Measurements from ENCODE around the gene ACADL. TPM values are rescaled to one million over a fixed set of nuclear protein-coding genes. Genes with fewer than 3 reads are reported as not detected.

Gene ACADL
- total RNA-seq, 1 donor from 2014 or later = 0.35 TPM

DNA sequence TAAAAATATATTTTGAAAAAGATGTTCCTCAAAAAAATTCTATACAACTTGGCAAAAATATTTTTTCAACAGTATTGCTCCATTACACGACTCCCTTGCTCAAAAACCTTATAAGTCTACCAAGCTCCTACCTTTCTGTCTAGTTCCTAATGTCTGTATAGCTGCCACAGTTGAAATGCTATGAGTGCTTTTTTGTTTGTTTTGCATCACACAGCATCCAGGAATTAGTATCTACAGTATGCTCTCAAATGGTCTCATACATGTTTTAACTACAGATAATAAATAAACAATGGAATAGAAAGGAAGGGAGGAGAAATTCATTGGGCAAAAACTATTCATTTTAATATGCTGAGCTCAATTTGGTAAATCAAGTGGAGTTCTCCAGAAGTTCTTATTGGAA is 17.3 kb downstream of the ACADL start:
- no peak overlapping the region for H3K27ac Mint-ChIP-seq (ENCODE audit: unreplicated experiment)
- H3K27me3 Mint-ChIP-seq (ENCODE audit: low read depth) = peaks cover 6% of the 10 kb centered on the region
- H3K36me3 Mint-ChIP-seq (ENCODE audit: low read depth) = no peaks in the 10 kb centered on the region
- H3K4me3 Mint-ChIP-seq = no peak overlapping the region
- H3K9me3 Mint-ChIP-seq = no peaks in the 10 kb centered on the region
- H3K4me1 Mint-ChIP-seq = no peaks in the 10 kb centered on the region
- TF ChIP-seq, protein P1, sequence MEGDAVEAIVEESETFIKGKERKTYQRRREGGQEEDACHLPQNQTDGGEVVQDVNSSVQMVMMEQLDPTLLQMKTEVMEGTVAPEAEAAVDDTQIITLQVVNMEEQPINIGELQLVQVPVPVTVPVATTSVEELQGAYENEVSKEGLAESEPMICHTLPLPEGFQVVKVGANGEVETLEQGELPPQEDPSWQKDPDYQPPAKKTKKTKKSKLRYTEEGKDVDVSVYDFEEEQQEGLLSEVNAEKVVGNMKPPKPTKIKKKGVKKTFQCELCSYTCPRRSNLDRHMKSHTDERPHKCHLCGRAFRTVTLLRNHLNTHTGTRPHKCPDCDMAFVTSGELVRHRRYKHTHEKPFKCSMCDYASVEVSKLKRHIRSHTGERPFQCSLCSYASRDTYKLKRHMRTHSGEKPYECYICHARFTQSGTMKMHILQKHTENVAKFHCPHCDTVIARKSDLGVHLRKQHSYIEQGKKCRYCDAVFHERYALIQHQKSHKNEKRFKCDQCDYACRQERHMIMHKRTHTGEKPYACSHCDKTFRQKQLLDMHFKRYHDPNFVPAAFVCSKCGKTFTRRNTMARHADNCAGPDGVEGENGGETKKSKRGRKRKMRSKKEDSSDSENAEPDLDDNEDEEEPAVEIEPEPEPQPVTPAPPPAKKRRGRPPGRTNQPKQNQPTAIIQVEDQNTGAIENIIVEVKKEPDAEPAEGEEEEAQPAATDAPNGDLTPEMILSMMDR (conservative IDR thresholded peaks at IDR 0.05) = no peak
- DNase-seq (ENCODE audit: low read depth, low spot score) = no peak

DNA sequence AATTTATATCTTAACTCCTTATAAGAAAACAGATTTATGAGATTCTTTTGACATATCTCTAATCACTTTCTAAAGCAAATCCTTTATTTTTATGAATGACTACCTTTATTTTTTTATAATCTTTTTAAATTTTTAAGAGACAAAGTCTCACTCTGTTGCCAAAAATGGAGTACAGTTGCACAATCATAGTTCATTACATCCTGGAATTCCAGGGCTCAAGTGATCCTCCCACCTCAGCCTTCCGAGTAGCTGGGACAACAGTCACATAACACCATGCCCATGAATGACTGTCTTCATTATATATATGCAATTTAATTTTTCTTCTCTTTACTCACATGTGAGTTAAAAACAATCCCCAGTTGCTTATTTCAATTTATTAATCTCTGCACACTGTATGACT is 21.7 kb downstream of the ACADL start:
- no peak for DNase-seq (ENCODE audit: low read depth, low spot score)
- TF ChIP-seq, protein P1 (conservative IDR thresholded peaks at IDR 0.05) = no peak
- no peaks in the 10 kb centered on the region for H3K9me3 Mint-ChIP-seq
- H3K4me1 Mint-ChIP-seq = no peaks in the 10 kb centered on the region
- no peak overlapping the region for H3K4me3 Mint-ChIP-seq
- peaks cover 14% of the 10 kb centered on the region for H3K27me3 Mint-ChIP-seq (ENCODE audit: low read depth)
- H3K36me3 Mint-ChIP-seq (ENCODE audit: low read depth) = no peaks in the 10 kb centered on the region
- no peak overlapping the region for H3K27ac Mint-ChIP-seq (ENCODE audit: unreplicated experiment)

DNA sequence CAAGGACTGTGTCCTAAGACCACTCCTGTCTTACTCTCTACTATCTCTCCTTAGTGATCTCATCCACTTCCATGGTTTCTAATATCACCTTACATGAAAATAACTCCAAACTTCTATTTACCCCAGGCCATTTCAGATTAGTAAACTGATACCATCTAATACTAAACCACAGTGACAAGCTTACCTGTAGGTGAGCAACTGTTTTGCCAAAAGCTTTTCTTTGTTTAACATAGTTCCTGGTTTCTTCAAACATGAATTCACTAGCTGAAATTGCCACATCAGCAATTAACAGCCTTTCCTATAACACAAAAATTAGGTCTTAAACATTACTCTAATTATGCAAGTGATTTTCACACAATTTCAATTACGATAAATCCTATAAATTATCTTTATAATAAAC is 22.1 kb downstream of the ACADL start:
- no peaks in the 10 kb centered on the region for H3K36me3 Mint-ChIP-seq (ENCODE audit: low read depth)
- H3K4me3 Mint-ChIP-seq = no peak overlapping the region
- H3K27me3 Mint-ChIP-seq (ENCODE audit: low read depth) = peaks cover 14% of the 10 kb centered on the region
- no peak overlapping the region for H3K27ac Mint-ChIP-seq (ENCODE audit: unreplicated experiment)
- H3K9me3 Mint-ChIP-seq = no peaks in the 10 kb centered on the region
- TF ChIP-seq, protein P1 (conservative IDR thresholded peaks at IDR 0.05) = no peak
- DNase-seq (ENCODE audit: low read depth, low spot score) = no peak
- H3K4me1 Mint-ChIP-seq = no peaks in the 10 kb centered on the region

DNA sequence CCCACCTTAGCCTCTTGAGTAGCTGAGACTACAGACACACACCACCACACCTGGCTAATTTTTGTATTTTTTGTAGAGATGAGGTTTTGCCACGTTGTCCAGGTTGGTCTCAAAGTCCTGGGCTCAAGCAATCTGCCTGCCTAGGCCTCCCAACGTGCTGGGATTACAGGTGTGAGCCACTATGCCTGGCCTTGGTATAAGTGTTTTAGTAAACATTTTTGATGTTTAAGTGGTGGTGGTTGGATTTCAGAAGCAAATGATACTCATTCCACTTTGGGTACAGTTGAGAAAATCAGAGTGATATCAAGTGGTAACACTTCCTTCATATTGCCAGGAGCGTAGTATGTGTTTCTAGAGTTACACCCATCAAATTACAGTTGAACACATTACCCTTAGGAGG is 25.4 kb downstream of the ACADL start:
- peaks cover 19% of the 10 kb centered on the region for H3K27me3 Mint-ChIP-seq (ENCODE audit: low read depth)
- no peak for DNase-seq (ENCODE audit: low read depth, low spot score)
- H3K4me3 Mint-ChIP-seq = no peak overlapping the region
- H3K9me3 Mint-ChIP-seq = no peaks in the 10 kb centered on the region
- no peaks in the 10 kb centered on the region for H3K36me3 Mint-ChIP-seq (ENCODE audit: low read depth)
- no peak overlapping the region for H3K27ac Mint-ChIP-seq (ENCODE audit: unreplicated experiment)
- TF ChIP-seq, protein P1 (conservative IDR thresholded peaks at IDR 0.05) = no peak
- no peaks in the 10 kb centered on the region for H3K4me1 Mint-ChIP-seq

DNA sequence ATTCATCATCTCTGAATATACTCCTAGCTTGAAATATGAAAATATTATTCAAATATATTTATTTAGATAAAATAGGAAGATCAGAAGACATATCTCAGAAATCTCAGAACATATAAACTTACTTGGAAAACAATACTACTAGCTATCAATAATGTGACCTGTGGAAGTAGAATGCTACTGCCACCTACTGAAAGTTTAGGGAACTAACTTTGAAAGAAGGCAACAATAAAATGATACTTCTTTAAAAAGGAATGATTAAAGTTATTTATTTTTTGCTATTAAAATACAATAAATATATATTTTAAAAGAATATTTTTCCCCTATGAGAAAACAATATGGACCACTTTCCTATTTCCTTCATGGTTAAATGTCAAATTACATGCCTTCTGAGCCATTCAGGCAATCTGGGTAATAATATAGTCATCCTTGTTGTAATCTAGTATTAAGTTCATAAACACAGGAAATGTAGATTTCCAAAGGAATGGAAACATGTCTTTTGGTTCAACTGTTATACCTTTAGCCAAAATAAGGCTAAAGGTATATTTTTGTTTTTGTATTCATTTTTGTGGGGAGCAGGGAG is 26.0 kb downstream of the ACADL start:
- H3K4me1 Mint-ChIP-seq = no peaks in the 10 kb centered on the region
- H3K27me3 Mint-ChIP-seq (ENCODE audit: low read depth) = peaks cover 19% of the 10 kb centered on the region
- no peaks in the 10 kb centered on the region for H3K36me3 Mint-ChIP-seq (ENCODE audit: low read depth)
- TF ChIP-seq, protein P1 (conservative IDR thresholded peaks at IDR 0.05) = peak; percentile 87
- H3K9me3 Mint-ChIP-seq = no peaks in the 10 kb centered on the region
- no peak for DNase-seq (ENCODE audit: low read depth, low spot score)
- H3K4me3 Mint-ChIP-seq = no peak overlapping the region
- H3K27ac Mint-ChIP-seq (ENCODE audit: unreplicated experiment) = no peak overlapping the region

Measured in neural crest cell (in vitro differentiated cells).